Right lobe of liver (tissue), 4 donors: ENCODE data around the gene AQP1.

Experiments
- POLR2A ChIP-seq: fragments of 450-650 bp; IDR thresholded peaks from one replicate; pipeline ENCODE4 v1.6.1; 2017; ENCODE audit warnings: antibody characterized with exemption, mild to moderate bottlenecking
- TF ChIP-seq, protein P1 (sequence below), 4 donors: fragments of 200-600 bp in 3 of 4; fragments of 450-650 bp in 1 of 4; IDR thresholded peaks; one replicate each; pipeline versions ENCODE4 v1.5.1 to v1.8.0; 2016 to 2022; ENCODE audit warnings: antibody characterized with exemption in 4 of 4, mild to moderate bottlenecking in 2 of 4
- donor health status: DM: no; HTN: no; CAD: no.
- donor health status: DM: no; HTN: no; CAD: no.
- donor health status: DM: no; HTN: yes; CAD: no.

DNA sequence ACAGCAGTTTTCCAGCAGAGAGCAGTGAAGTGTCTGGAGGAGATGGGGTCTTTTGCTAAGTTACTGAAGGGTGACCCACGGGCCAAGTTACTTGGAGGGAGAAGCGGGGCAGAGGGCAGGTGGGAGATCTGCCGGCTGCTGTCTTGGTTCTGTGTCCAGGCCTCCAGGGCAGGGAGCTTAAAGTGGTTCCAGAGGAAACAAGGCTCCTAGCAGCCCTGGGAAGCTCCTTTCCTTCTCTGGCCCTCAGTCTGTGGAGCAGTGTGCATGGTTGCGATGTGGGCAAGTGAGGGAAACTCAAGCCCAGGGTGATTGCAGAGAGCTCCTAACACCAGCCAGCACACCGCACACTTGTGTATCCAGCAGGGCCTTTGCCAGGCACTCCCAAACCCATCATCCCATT is 58.4 kb downstream of the AQP1 start:
- TF ChIP-seq, protein P1, sequence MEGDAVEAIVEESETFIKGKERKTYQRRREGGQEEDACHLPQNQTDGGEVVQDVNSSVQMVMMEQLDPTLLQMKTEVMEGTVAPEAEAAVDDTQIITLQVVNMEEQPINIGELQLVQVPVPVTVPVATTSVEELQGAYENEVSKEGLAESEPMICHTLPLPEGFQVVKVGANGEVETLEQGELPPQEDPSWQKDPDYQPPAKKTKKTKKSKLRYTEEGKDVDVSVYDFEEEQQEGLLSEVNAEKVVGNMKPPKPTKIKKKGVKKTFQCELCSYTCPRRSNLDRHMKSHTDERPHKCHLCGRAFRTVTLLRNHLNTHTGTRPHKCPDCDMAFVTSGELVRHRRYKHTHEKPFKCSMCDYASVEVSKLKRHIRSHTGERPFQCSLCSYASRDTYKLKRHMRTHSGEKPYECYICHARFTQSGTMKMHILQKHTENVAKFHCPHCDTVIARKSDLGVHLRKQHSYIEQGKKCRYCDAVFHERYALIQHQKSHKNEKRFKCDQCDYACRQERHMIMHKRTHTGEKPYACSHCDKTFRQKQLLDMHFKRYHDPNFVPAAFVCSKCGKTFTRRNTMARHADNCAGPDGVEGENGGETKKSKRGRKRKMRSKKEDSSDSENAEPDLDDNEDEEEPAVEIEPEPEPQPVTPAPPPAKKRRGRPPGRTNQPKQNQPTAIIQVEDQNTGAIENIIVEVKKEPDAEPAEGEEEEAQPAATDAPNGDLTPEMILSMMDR (IDR thresholded peaks at IDR 0.05) = no peak
- TF ChIP-seq POLR2A = no peak
